HTERT RPE-1 (cell line): ENCODE data around the gene GALM.
"Not testable (repeated sequence)": the region's sequence is repeated elsewhere in the genome, so short reads cannot be mapped to it uniquely, and the experiment has no call there.

Experiments used
- in situ Hi-C: fragments of 300-500 bp; cut with MboI; formaldehyde crosslinking; loops from 4 replicates; pipeline ENCODE4 v1.14.3; 2020; ENCODE audit warnings: low sequenced_read_pairs

The GALM gene

DNA sequence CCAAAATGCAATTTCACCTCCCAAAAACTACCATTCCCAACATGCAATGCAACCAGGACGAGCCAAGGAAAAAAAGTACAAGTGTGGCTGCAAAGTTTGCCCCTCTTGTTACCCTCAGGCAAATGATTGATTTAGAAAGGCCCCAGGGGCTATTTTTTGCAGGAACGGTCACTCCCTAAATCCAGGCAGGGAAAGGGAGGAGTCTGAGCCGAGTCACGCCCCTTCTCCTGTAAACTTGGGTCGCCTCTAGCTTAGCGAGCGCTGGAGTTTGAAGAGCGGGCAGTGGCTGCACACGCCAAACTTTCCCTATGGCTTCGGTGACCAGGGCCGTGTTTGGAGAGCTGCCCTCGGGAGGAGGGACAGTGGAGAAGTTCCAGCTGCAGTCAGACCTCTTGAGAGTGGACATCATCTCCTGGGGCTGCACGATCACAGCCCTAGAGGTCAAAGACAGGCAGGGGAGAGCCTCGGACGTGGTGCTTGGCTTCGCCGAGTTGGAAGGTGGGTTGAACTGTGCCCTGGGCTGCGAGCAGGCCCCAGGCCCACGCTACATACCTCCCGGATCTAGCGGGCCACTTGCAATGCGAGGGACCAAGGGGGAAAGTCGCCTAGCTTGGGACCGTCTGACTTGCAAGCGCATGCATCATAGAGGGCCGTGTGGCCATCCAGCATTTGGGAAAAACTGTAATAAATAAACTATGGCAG is at the start of gene GALM:
Gene GALM, plus strand, starts transcription at position 261 of the 702 bp plus-strand sequence. Its CDS starts 48 bp downstream, at position 309.
- in situ Hi-C loops: no loop called here

DNA sequence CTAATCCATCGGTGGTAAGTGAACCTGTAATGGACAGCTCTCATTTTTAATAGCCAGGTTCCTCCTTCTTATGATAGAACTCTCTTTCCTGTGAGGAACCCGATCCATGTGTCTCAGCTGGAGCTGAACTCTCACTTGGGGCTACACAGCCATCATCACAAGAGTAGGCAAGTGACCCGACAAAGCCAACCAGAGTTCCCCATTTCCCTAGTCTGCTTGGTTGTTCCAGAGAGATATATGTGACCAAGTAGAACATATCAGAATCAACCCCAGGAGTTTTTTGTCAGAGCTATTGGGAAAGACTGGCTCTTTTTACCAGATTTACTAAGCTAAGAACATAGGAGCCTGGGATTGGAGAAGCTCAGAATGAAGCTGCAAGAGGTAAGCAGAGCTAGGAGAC is 48.6 kb upstream of the GALM start:
- in situ Hi-C loops: no loop called here

DNA sequence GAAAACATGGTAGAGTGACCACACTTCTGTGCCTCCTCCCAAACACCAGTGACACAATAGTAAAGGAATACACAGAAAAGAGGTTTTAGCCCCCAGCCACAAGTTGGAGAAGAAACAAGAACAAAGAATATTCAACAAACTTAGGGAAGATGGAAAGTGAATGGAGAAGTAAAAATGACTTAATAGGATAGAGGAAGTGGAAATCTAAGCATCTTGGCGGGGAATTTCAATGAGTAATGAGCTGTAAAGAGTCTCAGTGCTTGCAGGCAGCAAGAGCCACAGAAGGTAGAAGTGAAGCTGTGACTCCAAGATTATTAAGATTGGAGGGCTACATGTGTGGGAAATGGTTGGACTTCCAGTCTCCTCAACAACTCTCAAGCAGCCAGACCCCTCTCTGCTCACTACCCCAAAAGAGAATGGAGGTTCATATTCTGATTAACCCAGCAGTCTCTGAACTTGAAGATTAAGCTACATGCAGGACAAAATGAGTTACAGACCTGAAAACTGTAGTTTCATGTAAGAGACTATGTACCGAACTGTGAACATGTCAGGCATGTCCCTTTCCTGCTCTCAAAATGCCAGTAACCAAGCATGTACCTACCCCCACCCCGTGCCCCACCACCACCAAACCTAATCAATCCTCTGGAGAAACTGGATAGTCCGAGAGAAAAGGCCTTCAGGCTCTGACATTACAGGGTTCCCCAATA is 46.3 kb upstream of the GALM start:
- in situ Hi-C loops: no loop called here

DNA sequence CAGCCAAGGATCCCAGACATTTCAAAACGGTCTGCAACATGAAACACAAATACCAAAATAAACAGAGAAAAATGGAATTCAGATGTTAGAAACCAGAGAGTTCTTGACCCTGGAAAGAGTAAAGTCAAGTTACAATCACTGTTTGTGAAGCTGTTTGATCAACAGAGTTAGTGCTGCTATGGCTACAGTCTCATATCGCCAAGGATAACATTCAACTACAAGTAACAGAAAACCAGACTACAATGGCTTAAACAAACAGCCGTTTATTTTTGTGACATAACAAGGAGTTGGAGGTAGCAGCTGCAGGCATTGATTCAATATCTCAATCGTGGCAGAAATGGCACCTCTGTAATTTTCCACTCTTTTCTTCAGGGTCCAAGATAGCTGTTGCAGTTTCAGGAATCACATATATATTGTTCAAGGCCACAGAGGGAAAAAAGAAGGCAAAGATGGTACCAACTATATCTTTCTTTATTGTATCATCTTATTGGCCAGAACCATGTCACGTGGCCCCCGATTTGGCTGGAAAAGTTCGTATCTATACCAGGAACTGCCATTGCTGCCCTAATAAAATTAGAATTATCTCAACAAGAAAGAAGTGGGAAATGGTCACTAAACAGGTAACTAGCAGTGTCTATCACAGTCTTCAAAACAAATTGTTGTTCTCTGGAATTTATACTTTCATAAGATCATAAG is 45.5 kb upstream of the GALM start:
- in situ Hi-C loops: no loop called here

DNA sequence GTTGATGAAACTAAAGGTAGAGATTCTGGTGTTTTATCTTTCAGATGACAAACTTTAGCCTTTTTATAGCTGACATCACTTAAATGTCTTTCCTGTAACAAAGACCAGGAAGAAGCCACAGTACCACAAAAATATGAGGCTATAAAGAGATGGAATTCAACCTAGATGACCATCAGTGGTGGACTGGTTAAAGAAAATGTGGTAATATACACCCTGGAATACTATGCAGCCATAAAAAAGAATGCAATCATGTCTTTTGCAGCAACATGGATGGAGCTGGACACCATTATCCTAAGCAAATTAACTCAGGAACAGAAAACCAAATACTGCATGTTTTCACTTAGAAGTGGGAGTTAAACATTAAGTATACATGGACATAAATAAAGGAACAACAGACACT is 44.9 kb upstream of the GALM start:
- in situ Hi-C loops: no loop called here

DNA sequence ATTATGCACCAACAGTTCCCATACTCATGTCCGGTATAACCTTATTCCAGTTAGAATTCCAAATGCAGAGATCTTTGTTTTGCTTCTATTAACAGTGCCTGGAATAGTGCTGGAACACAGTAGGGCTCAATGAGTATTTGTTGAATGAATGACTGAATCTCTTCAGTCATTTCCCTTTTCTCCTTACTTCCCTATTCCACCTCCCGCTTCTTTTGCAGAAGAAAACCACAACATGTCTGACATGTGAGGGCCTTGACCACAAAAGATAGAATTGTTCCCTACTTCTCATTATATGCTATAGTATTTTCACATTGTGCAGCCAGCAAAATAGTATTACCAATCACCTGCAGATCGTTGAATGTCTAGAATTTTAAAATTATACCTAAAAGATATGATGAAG is 43.7 kb upstream of the GALM start:
- in situ Hi-C loops: no loop called here

DNA sequence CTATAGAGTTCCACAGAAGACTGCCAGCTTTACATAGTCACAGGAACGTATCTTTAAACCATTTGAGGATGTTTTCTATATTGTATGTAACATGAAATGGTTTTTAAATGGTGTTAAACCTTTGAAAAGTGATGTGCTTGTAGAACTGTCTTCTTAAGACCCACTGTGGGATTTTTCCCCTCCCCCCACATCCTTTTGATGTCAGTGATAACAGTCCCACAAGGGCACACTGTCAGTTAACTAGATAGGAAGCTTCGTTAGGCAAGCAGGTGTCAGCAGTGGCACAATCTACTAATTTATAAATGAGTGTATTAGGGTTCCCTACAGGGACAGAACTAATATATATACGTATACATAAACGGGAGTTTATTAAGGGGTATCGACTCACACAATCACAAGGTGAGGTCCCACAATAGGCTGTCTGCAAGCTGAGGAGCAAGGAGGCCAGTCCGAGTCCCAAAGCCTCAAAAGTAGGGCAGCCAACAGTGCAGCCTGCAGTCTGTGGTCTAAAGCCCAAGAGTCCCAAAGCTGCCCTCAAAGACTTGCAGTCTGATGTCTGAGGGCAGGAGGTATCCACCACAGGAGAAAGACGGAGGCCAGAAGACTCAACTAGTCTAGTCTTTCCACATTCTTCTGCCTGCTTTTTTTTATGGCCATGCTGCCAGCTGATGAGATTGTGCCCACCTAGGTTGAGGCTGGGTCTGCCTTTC is 39.4 kb upstream of the GALM start:
- in situ Hi-C loops: no loop called here

DNA sequence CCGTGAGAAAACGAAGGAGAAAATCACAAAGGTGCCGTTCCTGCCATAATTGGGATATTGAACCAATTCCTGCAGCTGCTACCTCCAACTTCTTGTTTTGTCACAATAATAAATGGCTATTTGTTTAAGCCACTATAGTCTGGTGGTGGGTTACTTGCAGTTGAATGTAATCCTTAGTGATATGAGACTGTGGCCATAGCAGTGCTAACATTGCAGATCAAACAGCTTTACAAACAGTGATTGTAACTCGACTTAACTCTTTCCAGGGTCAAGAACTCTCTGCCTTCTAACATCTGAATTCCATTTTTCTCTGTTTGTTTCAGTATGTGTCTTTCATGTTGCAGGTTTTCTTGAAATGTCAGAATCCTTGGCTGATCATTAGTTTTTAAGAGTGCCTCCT is 38.5 kb upstream of the GALM start:
- in situ Hi-C loops: no loop called here

DNA sequence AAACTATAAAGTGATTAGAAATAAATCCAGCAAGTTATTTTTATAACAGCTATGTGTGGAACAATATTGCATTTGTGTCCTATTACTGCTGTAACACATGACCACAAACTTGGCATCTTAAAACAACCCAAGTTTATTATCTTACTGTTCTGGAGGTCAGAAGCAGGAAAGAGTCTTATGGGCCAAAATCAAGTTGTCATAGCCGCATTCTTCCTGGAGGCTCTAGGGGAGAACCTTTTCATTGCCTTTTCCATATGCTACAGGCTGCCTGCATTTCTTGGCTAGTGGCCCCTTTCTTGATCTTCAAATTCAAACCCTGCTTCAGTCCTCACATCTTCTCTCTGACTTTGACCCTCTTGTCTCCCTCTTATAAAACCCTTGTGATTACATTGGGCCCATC is 36.2 kb upstream of the GALM start:
- in situ Hi-C loops: no loop called here

DNA sequence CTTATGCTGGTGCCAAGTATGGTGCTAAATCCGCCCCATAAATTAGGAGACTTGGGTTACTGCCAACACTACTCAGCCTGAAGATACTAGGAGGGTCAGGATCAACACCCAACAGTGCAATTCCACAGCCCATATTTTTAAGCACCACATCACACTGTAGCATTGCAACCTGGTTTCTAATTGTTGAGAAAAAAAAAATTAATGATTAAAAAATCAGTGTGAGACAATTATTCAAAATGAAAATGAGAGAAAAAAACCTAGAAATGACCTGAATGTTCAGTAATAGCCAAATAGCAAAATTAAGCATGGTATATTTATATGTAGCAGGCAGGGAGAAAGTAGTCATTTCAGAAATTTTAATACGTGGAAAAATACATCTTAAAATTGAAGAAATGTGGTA is 33.9 kb upstream of the GALM start:
- in situ Hi-C loops: no loop called here

DNA sequence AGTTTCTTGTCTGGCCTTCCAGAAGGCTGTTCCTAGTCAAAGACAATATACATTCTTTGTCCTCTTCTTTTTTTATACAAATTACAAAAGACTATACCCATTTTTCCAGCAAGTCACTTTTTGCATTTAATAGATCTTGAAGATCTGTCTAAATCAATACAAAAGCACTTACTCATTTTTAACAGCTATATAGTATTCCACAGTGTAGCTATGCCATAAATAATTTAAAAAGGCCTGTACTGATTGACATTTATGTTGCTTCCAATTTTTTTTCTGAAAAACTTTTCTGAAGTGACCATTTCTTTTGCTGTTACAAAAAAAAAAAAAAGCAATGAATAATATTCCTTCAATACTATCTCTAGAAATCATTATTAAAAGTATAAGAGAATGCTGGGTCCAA is 32.9 kb upstream of the GALM start:
- in situ Hi-C loops: no loop called here

DNA sequence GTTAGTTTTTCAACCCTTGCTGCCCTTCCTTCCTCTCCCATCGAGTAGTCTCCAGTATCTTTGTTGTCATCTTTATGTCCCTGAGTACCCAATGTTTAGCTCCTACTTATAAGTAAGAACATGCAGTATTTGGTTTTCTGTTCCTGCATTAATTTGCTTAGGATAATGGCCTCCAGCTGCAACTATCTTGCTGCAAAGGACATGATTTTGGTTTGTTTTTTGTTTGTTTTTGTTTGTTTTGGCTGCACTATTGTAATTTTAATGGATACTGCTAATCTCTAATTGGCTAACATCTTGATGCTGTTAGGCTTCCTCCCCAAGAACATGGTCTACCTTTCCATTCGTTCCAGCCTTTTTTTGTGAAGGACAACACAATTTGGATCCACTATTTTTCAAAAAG is 32.0 kb upstream of the GALM start:
- in situ Hi-C loops: no loop called here

DNA sequence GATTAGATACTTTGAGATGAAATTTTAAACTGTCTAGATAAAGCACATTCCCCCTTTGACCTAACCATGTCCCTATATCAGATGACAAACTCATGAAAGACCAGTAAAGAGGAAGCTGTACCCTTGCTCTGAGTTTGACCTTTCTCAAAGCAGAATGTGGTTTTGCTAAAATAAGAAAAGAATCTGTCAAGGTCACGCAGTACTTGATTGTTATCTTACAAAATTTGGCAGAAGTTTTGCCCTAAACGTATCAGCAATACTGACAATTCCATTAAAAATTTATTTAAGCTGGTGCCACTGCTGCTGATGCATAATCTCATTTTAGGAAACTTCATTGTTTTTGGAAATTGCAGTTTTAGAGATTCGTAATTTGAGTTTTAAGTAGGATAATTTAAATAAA is 31.2 kb upstream of the GALM start:
- in situ Hi-C loops: no loop called here

DNA sequence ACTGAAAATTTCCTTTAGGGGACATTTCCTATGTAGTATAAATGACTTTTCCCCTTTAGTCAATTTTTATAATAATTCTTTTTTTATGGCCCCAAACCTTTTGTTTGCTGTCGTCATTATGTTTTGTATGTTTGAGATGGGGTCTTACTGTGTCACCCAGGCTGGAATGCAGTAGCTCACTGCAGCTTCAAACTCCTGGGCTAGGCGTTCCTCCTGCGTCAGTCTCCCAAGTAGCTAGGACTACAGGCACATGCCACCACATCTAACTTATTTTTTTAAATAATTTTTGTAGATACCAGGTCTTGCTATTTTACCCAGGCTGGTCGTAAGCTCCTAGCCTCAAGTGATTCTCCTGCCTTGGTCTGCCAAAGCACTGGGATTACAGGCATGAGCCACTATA is 30.8 kb upstream of the GALM start:
- in situ Hi-C loops: no loop called here

DNA sequence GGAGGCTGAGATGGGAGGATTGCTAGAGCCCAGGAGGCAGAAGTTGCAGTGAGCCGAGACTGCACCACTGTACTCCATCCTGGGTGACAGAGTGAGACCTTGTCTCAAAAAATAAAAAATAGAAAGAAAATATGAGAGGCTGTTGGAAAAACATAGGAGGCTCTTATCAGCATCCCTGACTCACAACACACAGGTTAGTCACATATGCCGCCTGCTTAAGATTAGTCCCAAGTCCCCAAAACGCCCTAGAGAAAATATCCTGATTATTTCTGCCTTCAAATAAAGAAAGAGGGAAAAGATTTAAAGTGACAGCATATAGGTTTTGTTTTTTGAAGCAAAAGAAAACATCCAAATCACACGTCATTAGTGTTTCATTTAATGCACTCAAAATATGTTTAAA is 29.8 kb upstream of the GALM start:
- in situ Hi-C loops: no loop called here

DNA sequence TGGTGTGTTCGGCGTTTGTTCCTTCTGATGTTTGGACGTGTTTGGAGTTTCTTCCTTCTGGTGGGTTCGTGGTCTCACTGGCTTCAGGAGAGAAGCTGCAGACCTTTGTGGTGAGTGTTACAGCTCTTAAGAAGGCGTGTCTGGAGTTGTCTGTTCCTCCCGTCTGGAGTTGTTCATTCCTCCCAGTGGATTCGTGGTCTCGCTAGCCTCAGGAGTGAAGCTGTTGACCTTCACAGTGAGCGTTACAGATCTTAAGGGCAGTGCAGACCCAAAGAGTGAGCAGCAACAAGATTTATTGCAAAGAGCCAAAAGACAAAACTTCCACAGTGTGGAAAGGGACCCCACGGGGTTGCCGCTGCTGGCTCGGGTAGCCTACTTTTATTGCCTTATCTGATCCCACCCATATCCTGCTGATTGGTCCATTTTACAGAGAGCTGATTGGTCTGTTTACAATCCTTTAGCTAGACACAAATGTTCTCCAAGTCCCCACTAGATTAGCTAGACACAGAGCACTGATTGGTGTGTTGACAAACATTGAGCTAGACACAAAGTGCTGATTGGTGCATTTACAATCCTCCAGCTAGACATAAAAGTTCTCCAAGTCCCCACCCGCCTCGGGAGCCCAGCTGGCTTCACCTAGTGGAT is 23.4 kb upstream of the GALM start:
- in situ Hi-C loops: not testable (repeated sequence)

DNA sequence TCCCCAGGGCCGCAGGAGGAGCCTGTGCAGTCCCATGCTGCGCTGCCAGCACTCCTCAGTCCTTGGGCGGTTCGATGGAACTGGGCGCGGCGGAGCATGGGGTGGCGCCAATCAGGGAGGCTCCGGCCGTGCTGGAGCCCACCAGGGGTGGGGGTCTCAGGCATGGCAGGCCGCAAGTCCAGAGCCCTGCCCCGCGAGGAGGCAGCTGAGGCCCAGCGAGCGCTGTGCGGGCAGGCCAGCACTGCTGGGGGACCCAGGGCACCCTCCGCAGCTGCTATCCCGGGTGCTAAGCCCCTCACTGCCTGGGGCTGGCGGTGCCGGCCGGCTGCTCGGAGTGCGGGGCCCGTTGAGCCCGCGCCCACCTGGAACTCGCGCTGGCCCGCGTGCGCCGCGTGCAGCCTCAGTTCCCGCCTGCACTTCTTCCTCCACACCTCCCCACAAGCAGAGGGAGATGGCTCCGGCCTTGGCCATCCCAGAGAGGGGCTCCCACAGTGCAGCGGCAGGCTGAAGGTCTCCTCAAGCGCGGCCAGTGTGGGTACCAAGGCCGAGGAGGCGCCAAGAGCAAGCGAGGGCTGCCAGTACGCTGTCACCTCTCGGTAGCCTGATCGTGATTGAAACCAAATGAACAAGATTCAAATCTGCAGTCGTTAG is 22.8 kb upstream of the GALM start:
- in situ Hi-C loops: no loop called here

DNA sequence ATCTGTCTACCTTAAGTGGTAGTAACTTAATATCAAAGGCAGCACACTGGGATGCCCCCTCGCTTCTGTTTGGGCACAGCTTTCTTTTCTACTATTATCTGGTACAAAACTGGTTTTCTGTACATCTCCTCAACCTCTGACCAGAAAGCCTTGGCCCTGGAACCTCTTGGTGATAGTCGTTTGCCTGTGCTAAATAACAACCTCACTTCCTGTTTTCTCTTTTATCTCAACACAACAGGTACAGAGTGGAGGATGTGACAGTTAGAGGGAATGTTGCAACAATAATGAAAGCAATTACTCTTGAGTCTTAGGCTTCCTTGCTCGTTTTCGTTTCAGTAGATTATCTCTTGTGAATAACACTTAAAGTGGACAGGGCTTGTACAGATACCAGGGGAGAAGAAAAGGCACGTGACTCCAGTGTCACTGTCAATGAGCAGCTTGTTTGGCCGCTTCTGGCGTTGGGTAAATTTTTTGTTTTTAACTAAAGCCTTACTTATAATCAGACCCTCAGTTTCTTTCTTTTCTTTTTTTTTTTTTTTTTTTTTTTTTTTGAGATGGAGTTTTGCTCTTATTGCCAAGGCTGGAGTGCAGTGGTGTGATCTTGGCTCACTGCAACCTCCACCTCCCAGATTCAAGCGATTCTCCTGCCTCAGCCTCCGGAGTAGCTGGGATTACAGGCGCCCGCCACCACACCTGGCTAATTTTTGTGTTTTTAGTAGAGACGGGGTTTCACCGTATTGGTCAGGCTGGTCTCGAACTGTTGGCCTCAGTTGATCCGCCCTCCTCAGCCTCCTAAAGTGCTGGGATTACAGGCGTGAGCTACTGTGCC is 22.0 kb upstream of the GALM start:
- in situ Hi-C loops: not testable (repeated sequence)

DNA sequence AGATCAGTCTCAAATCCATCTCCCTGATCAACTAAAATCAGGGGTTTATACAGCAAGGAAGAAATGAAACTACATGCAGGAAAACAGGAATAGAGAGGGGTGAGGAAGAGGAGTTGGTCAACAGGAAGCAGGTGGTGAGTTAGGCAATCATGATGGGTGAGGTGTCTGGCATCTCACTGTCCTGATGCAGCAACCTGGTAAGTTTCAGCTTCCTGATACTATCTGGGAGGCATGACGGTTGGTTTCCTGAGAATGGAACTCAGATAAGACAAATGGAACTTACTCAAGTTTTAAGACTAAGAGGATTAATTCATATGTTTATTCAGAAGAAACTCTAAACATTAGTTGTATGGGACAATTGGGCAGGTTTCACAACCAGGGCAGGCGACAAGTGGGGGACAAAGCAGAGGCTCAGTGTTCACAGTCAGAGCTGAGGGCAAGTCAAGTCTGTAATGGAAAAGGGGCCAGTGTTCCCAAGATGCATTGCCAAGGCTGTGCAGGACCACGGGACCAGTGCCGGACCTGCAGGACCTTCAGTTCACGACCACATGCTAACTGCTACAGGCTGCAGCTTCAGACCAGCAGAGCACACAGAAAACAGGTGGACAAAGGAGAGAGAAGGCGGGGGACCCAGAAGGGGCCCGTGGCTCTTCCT is 17.7 kb upstream of the GALM start:
- in situ Hi-C loops: no loop called here
